ENCODE results near the gene MT1G. TPM values are rescaled to one million over a fixed set of nuclear protein-coding genes. Genes with fewer than 3 reads are reported as not detected.

Gene MT1G
- polyA plus RNA-seq, 1 donor from 2014 or later, result not detected

DNA sequence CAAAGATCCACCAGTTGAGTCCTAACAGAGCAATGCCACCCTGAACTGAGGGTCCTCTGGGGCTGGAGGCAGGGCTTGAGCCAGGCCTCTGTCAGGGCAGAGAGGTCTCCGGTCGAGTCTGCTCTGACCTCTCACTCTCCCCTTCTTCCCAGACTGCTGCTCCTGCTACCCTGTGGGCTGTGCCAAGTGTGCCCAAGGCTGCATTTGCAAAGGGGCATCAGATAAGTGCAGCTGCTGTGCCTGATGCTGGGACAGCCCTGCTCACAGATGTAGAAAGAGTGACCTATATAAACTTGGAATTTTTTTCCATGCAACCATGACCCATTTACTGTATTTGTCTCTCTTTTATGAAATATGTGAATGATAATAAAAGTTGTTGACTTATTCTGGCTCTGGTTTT, 18.6 kb downstream of the MT1G start:
- H3K36me3 ChIP-seq (ENCODE audit: insufficient read depth, low read length), result no peaks in the 10 kb centered on the region
- H3K9me2 ChIP-seq (ENCODE audit: insufficient read depth, low read length), result no peaks in the 10 kb centered on the region
- no peaks in the 10 kb centered on the region for H3K9me3 ChIP-seq (ENCODE audit: low read length)
- H4K20me1 ChIP-seq (ENCODE audit: insufficient read depth), result no peaks in the 10 kb centered on the region
- peaks cover 54% of the 10 kb centered on the region for H3K27me3 ChIP-seq (ENCODE audit: insufficient read depth, low read depth, low read length)
- no peak overlapping the region for H3K4me3 ChIP-seq (ENCODE audit: low read length)
- H3F3A ChIP-seq (ENCODE audit: insufficient read depth, low read length, poor library complexity, severe bottlenecking), result no peaks in the 10 kb centered on the region
- TF ChIP-seq RAD21 (conservative IDR thresholded peaks at IDR 0.05) (no peak), TAF1 (IDR thresholded peaks at IDR 0.05; ENCODE audit: low read depth) (no peak), POLR2AphosphoS5 (IDR thresholded peaks at IDR 0.05) (no peak), SMC3 (conservative IDR thresholded peaks at IDR 0.05; ENCODE audit: poor library complexity) (no peak)
- H2AFZ ChIP-seq (ENCODE audit: low read depth, low read length), result no peak overlapping the region
- H3K9ac ChIP-seq (ENCODE audit: low read length), result no peak overlapping the region
- no peak overlapping the region for H3K27ac ChIP-seq (ENCODE audit: low read length)
- no peak overlapping the region for H3K4me2 ChIP-seq (ENCODE audit: low read length)
- no peaks in the 10 kb centered on the region for H3K79me2 ChIP-seq (replicated peaks; ENCODE audit: insufficient read depth, low read length)

DNA sequence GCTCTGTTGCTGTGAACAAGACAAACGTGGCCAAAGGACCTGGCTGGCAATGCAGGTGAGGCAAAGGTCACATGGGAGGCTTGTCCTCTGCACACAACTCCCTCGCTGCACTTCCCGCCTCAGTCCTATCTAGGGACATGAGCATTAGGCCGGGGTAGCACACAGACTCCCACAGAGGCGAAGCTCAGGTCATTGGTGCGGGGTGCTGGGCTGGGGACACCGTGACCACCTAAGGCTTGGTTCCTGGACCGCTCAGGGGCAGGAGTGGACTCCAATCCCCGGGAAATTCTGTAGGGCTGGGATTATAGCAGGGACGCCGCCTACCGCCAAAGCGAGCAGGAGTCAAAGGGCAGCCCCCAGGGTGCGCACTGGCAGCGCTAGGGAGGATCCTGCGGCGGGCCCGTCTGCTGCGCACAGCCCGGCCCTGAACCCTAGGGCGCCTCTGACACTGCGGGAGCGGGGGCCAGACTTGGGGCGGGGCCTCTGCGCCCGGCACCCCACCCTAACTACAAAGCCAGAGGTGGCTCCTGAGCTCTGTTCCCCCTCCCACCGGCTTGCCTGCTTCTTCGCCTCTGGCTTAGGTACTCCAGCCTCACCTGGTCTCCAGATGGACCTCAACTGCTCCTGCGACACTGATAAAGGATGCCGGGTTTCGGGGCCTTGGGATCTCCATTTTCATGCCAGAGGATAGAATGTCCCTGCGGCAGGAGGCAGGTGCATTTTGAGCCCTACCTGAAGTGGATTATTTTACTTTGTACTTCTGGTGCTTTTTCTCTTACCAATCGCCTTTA, 20.0 kb downstream of the MT1G start:
- Histone ChIP-seq H3F3A (ENCODE audit: insufficient read depth, low read length, poor library complexity, severe bottlenecking) (no peaks in the 10 kb centered on the region), H3K9me3 (ENCODE audit: low read length) (no peaks in the 10 kb centered on the region), H2AFZ (ENCODE audit: low read depth, low read length) (no peak overlapping the region), H4K20me1 (ENCODE audit: insufficient read depth) (no peaks in the 10 kb centered on the region), H3K4me2 (ENCODE audit: low read length) (no peak overlapping the region), H3K9me2 (ENCODE audit: insufficient read depth, low read length) (no peaks in the 10 kb centered on the region), H3K27me3 (ENCODE audit: insufficient read depth, low read depth, low read length) (peaks cover 68% of the 10 kb centered on the region), H3K9ac (ENCODE audit: low read length) (no peak overlapping the region), H3K27ac (ENCODE audit: low read length) (no peak overlapping the region), H3K79me2 (replicated peaks; ENCODE audit: insufficient read depth, low read length) (no peaks in the 10 kb centered on the region), H3K4me3 (ENCODE audit: low read length) (no peak overlapping the region), H3K36me3 (ENCODE audit: insufficient read depth, low read length) (no peaks in the 10 kb centered on the region)
- TF ChIP-seq RAD21 (conservative IDR thresholded peaks at IDR 0.05), result no peak
- TF ChIP-seq TAF1 (IDR thresholded peaks at IDR 0.05; ENCODE audit: low read depth), result no peak
- no peak for TF ChIP-seq EZH2 (IDR thresholded peaks at IDR 0.05; ENCODE audit: borderline replicate concordance, insufficient read depth, low read length, poor library complexity, severe bottlenecking)
- no peak for TF ChIP-seq POLR2AphosphoS5 (IDR thresholded peaks at IDR 0.05)
- no peak for TF ChIP-seq SMC3 (conservative IDR thresholded peaks at IDR 0.05; ENCODE audit: poor library complexity)
- TF ChIP-seq, protein P1, sequence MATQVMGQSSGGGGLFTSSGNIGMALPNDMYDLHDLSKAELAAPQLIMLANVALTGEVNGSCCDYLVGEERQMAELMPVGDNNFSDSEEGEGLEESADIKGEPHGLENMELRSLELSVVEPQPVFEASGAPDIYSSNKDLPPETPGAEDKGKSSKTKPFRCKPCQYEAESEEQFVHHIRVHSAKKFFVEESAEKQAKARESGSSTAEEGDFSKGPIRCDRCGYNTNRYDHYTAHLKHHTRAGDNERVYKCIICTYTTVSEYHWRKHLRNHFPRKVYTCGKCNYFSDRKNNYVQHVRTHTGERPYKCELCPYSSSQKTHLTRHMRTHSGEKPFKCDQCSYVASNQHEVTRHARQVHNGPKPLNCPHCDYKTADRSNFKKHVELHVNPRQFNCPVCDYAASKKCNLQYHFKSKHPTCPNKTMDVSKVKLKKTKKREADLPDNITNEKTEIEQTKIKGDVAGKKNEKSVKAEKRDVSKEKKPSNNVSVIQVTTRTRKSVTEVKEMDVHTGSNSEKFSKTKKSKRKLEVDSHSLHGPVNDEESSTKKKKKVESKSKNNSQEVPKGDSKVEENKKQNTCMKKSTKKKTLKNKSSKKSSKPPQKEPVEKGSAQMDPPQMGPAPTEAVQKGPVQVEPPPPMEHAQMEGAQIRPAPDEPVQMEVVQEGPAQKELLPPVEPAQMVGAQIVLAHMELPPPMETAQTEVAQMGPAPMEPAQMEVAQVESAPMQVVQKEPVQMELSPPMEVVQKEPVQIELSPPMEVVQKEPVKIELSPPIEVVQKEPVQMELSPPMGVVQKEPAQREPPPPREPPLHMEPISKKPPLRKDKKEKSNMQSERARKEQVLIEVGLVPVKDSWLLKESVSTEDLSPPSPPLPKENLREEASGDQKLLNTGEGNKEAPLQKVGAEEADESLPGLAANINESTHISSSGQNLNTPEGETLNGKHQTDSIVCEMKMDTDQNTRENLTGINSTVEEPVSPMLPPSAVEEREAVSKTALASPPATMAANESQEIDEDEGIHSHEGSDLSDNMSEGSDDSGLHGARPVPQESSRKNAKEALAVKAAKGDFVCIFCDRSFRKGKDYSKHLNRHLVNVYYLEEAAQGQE (IDR thresholded peaks at IDR 0.05; ENCODE audit: borderline replicate concordance), result no peak
- TF ChIP-seq MXI1 (conservative IDR thresholded peaks at IDR 0.05; ENCODE audit: poor library complexity, severe bottlenecking), result no peak
- TF ChIP-seq EP300 (conservative IDR thresholded peaks at IDR 0.05; ENCODE audit: poor library complexity, severe bottlenecking), result no peak
- TF ChIP-seq, protein P2, sequence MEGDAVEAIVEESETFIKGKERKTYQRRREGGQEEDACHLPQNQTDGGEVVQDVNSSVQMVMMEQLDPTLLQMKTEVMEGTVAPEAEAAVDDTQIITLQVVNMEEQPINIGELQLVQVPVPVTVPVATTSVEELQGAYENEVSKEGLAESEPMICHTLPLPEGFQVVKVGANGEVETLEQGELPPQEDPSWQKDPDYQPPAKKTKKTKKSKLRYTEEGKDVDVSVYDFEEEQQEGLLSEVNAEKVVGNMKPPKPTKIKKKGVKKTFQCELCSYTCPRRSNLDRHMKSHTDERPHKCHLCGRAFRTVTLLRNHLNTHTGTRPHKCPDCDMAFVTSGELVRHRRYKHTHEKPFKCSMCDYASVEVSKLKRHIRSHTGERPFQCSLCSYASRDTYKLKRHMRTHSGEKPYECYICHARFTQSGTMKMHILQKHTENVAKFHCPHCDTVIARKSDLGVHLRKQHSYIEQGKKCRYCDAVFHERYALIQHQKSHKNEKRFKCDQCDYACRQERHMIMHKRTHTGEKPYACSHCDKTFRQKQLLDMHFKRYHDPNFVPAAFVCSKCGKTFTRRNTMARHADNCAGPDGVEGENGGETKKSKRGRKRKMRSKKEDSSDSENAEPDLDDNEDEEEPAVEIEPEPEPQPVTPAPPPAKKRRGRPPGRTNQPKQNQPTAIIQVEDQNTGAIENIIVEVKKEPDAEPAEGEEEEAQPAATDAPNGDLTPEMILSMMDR (IDR thresholded peaks at IDR 0.05; ENCODE audit: poor library complexity, severe bottlenecking), result no peak
